Mammary epithelial cell (primary cell): ENCODE measurements around the gene KCNN3.

Source experiments
- CTCF ChIP-seq, 2 donors: IDR thresholded peaks in 1 of 2; conservative IDR thresholded peaks in 1 of 2; 2 replicates each; pipeline ENCODE4 v1.5.1; 2011 to 2012; ENCODE audit warnings: inconsistent platforms in 2 of 2, low read length in 2 of 2, mild to moderate bottlenecking in 2 of 2, control low read depth in 1 of 2, low read depth in 1 of 2; ENCODE audit not compliant: insufficient read depth in 1 of 2; ENCODE audit errors: extremely low read depth in 1 of 2
- EZH2 ChIP-seq: IDR thresholded peaks from 2 replicates; pipeline ENCODE4 v1.6.1; 2012; ENCODE audit warnings: low read length, inconsistent platforms, borderline replicate concordance

- TF ChIP-seq CTCF (conservative IDR thresholded peaks at IDR 0.05 in 1 of 2, IDR thresholded peaks at IDR 0.05 in 1 of 2; ENCODE audit: extremely low read depth in 1 of 2, insufficient read depth in 1 of 2, low read depth in 1 of 2, low read length in 2 of 2) (no peak), EZH2 (no peak)
Observed at GRCh38 chr1:154705544-154705943, 164.5 kb downstream of the KCNN3 start.
